GM21528 (cell line): ENCODE data around the gene F7.
A peak's percentile ranks its signal among the peaks of the same experiment; 100 is the strongest.
"Not testable (repeated sequence)": the region's sequence is repeated elsewhere in the genome, so short reads cannot be mapped to it uniquely, and the experiment has no call there.

Experiments used
- ATAC-seq: cut with Tn5 transposase; IDR thresholded peaks from one replicate; pipeline ENCODE4 v1.9.1; 2021; ENCODE audit warnings: mild to moderate bottlenecking, moderate library complexity; ENCODE audit not compliant: unreplicated experiment, low FRiP score

The F7 gene

GRCh38 chr13:113150550-113151365, 45.2 kb downstream of the F7 start:
- ATAC-seq: no peak

GRCh38 chr13:113151745-113152690, 46.4 kb downstream of the F7 start:
- ATAC-seq: no peak

- ATAC-seq: no peak
Measured at GRCh38 chr13:113152691-113152983, 47.0 kb downstream of the F7 start.

- ATAC-seq: peak; percentile 45
Measured at GRCh38 chr13:113152984-113153809, 47.6 kb downstream of the F7 start.

- peak; percentile 49 for ATAC-seq
Measured at GRCh38 chr13:113153810-113154748, 48.5 kb downstream of the F7 start.

GRCh38 chr13:113155201-113155600, 49.6 kb downstream of the F7 start:
- no peak for ATAC-seq

- no peak for ATAC-seq
Measured at GRCh38 chr13:113155982-113156655, 50.5 kb downstream of the F7 start.

- ATAC-seq: no peak
Measured at GRCh38 chr13:113157206-113157928, 51.8 kb downstream of the F7 start.

GRCh38 chr13:113157929-113158747, 52.5 kb downstream of the F7 start, which contains the start of gene PROZ:
PROZ (plus strand) TSS chr13:113158648; CDS start chr13:113158661, 13 bp downstream.
- no peak for ATAC-seq

GRCh38 chr13:113158946-113159345, 53.4 kb downstream of the F7 start:
- ATAC-seq: no peak

GRCh38 chr13:113159701-113160100, 54.1 kb downstream of the F7 start:
- ATAC-seq: no peak

GRCh38 chr13:113160983-113161382, 55.4 kb downstream of the F7 start:
- no peak for ATAC-seq

- no peak for ATAC-seq
Measured at GRCh38 chr13:113161433-113161832, 55.8 kb downstream of the F7 start.

GRCh38 chr13:113161975-113162374, 56.4 kb downstream of the F7 start:
- not testable (repeated sequence) for ATAC-seq

- ATAC-seq: no peak
Measured at GRCh38 chr13:113162783-113163685, 57.4 kb downstream of the F7 start.

- ATAC-seq: no peak
Measured at GRCh38 chr13:113164492-113164891, 58.9 kb downstream of the F7 start.
